Measurements from ENCODE around the gene MME. TPM values are rescaled to one million over a fixed set of nuclear protein-coding genes. Genes with fewer than 3 reads are reported as not detected.

The MME gene
- total and polyA plus RNA-seq, 2 donors from 2014 or later: 8.4 to 126 TPM

DNA sequence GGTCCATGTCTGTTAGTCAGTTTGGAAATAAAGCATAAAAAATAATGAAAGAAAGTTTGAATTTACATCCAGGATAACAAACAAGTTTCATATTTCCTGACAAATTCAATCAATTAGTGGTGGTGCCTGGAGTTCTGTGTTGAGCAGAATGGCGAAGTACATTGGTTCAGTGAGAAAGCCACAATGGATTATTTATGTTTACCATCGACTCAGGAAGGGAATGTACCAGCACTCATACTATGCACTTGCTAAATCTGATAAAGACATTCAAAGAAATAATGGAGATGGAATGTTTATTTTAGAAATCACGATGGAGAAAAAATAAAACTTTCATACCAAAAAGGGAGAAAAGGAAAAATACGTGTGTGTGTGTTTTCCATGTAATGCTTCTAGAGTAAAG lies 45.3 kb upstream of the MME start:
- intact Hi-C loops (cut with DNase I): no loop called here
- no peaks in the 10 kb centered on the region for H3K36me3 ChIP-seq (ENCODE audit: control insufficient read depth in 2 of 3, insufficient read depth in 3 of 3, low read length in 3 of 3)
- TF ChIP-seq, protein P1, sequence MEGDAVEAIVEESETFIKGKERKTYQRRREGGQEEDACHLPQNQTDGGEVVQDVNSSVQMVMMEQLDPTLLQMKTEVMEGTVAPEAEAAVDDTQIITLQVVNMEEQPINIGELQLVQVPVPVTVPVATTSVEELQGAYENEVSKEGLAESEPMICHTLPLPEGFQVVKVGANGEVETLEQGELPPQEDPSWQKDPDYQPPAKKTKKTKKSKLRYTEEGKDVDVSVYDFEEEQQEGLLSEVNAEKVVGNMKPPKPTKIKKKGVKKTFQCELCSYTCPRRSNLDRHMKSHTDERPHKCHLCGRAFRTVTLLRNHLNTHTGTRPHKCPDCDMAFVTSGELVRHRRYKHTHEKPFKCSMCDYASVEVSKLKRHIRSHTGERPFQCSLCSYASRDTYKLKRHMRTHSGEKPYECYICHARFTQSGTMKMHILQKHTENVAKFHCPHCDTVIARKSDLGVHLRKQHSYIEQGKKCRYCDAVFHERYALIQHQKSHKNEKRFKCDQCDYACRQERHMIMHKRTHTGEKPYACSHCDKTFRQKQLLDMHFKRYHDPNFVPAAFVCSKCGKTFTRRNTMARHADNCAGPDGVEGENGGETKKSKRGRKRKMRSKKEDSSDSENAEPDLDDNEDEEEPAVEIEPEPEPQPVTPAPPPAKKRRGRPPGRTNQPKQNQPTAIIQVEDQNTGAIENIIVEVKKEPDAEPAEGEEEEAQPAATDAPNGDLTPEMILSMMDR (IDR thresholded peaks at IDR 0.05; ENCODE audit: borderline replicate concordance, extremely low read depth, insufficient read depth): no peak
- FAIRE-seq (no peak), DNase-seq (no peak)
- H3K9ac ChIP-seq (ENCODE audit: low read length in 3 of 3): no peak overlapping the region
- H3K9me3 ChIP-seq (ENCODE audit: control insufficient read depth in 2 of 3, insufficient read depth in 1 of 3, low read length in 3 of 3): no peaks in the 10 kb centered on the region
- no peaks in the 10 kb centered on the region for H3K4me1 ChIP-seq (ENCODE audit: control insufficient read depth in 2 of 3, insufficient read depth in 2 of 3, low read depth in 1 of 3, low read length in 3 of 3)
- no peak overlapping the region for H3K4me3 ChIP-seq (ENCODE audit: low read length in 3 of 3)
- H3K27me3 ChIP-seq (ENCODE audit: control insufficient read depth, insufficient read depth, low read length): no peaks in the 10 kb centered on the region
- no peak overlapping the region for H3K27ac ChIP-seq (ENCODE audit: low read depth in 2 of 2, low read length in 2 of 2)

DNA sequence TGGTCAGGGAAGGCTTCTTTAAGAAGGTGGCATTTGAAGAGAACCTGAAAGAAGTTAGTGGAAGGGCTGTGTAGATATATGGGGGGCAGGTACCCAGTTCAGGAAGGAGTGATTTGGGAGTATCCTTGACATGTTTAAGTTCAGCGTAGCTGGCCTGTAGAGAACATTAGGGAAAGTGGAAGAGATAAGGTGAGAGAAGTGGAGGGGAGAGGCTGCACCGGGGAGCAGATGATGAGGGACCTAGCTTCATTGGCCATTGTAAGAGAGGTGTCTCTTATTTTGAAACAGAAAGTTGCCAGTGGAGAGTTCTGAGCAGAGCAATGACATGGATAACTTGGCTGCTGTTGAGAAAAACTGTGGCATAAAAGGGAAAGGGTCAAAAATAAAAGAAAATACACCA lies 44.6 kb upstream of the MME start:
- Histone ChIP-seq H3K27me3 (ENCODE audit: control insufficient read depth, insufficient read depth, low read length) (no peaks in the 10 kb centered on the region), H3K4me1 (ENCODE audit: control insufficient read depth in 2 of 3, insufficient read depth in 2 of 3, low read depth in 1 of 3, low read length in 3 of 3) (no peaks in the 10 kb centered on the region), H3K36me3 (ENCODE audit: control insufficient read depth in 2 of 3, insufficient read depth in 3 of 3, low read length in 3 of 3) (no peaks in the 10 kb centered on the region), H3K4me3 (ENCODE audit: low read length in 3 of 3) (no peak overlapping the region), H3K9ac (ENCODE audit: low read length in 3 of 3) (no peak overlapping the region), H3K27ac (ENCODE audit: low read depth in 2 of 2, low read length in 2 of 2) (no peak overlapping the region), H3K9me3 (ENCODE audit: control insufficient read depth in 2 of 3, insufficient read depth in 1 of 3, low read length in 3 of 3) (no peaks in the 10 kb centered on the region)
- TF ChIP-seq, protein P1 (IDR thresholded peaks at IDR 0.05; ENCODE audit: borderline replicate concordance, extremely low read depth, insufficient read depth): no peak
- DNase-seq (no peak), FAIRE-seq (no peak)
- intact Hi-C loops (cut with DNase I): no loop called here

DNA sequence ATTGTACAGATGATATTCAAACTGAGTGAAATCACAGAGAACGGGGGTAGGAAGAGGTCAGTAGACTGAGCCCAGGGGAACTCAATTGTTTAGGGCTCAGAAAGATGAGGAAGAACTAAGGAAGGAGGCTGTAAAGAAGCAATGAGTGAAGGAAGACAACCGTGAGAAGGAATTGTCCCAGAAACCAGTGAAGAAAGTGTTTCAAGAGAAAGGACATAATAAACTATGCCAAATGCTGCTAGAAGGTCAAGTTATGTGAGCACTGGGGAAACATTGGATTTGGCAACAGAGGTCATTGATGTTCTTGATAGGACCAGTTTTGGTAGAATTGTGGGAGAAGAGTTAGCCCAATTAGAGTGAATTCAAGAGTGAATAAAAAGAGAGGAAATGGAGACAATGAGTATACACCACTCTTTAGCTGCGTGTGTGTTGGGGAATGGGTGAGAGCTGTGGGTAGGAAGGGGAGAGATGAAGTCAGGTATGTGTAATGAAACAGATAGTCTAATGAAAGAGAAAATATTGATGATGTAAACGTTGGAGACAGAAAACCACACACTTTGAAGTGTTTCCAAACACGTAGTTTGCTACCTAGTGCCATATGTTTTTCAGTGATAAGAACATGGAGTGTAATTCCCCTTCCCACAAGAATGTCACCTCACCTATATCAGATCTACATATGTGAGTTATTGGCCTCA lies 42.5 kb upstream of the MME start:
- intact Hi-C loops (cut with DNase I): no loop called here
- Histone ChIP-seq H3K27me3 (ENCODE audit: control insufficient read depth, insufficient read depth, low read length) (no peaks in the 10 kb centered on the region), H3K4me1 (ENCODE audit: control insufficient read depth in 2 of 3, insufficient read depth in 2 of 3, low read depth in 1 of 3, low read length in 3 of 3) (no peaks in the 10 kb centered on the region), H3K36me3 (ENCODE audit: control insufficient read depth in 2 of 3, insufficient read depth in 3 of 3, low read length in 3 of 3) (no peaks in the 10 kb centered on the region), H3K27ac (ENCODE audit: low read depth in 2 of 2, low read length in 2 of 2) (no peak overlapping the region), H3K9me3 (ENCODE audit: control insufficient read depth in 2 of 3, insufficient read depth in 1 of 3, low read length in 3 of 3) (no peaks in the 10 kb centered on the region), H3K9ac (ENCODE audit: low read length in 3 of 3) (no peak overlapping the region), H3K4me3 (ENCODE audit: low read length in 3 of 3) (no peak overlapping the region)
- TF ChIP-seq, protein P1 (IDR thresholded peaks at IDR 0.05; ENCODE audit: borderline replicate concordance, extremely low read depth, insufficient read depth): no peak
- FAIRE-seq: no peak
- DNase-seq: no peak

DNA sequence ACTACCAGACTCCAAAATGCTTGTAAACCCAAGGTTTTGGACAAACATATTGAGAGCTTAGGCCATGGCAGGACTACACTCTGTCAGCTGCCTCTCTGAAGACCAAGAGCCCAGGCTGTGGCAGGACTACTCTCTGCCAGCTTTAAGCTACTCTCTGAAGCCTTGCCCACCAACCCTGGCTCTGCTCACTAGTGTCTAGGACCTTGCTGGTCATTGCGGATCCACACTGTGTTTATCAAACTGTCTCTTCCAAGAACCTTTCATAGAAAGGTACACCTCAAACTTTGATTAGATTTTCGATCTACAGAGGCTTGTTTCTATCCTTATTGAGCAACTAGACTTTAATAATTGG lies 41.9 kb upstream of the MME start:
- DNase-seq (no peak), FAIRE-seq (no peak)
- Histone ChIP-seq H3K4me3 (ENCODE audit: low read length in 3 of 3) (no peak overlapping the region), H3K4me1 (ENCODE audit: control insufficient read depth in 2 of 3, insufficient read depth in 2 of 3, low read depth in 1 of 3, low read length in 3 of 3) (no peaks in the 10 kb centered on the region), H3K9me3 (ENCODE audit: control insufficient read depth in 2 of 3, insufficient read depth in 1 of 3, low read length in 3 of 3) (no peaks in the 10 kb centered on the region), H3K27ac (ENCODE audit: low read depth in 2 of 2, low read length in 2 of 2) (no peak overlapping the region), H3K9ac (ENCODE audit: low read length in 3 of 3) (no peak overlapping the region), H3K27me3 (ENCODE audit: control insufficient read depth, insufficient read depth, low read length) (no peaks in the 10 kb centered on the region), H3K36me3 (ENCODE audit: control insufficient read depth in 2 of 3, insufficient read depth in 3 of 3, low read length in 3 of 3) (no peaks in the 10 kb centered on the region)
- intact Hi-C loops (cut with DNase I): no loop called here
- TF ChIP-seq, protein P1 (IDR thresholded peaks at IDR 0.05; ENCODE audit: borderline replicate concordance, extremely low read depth, insufficient read depth): no peak

Data from kidney (tissue), 14 donors.